ENCODE data around the gene SLC16A3.

Gene SLC16A3

DNA sequence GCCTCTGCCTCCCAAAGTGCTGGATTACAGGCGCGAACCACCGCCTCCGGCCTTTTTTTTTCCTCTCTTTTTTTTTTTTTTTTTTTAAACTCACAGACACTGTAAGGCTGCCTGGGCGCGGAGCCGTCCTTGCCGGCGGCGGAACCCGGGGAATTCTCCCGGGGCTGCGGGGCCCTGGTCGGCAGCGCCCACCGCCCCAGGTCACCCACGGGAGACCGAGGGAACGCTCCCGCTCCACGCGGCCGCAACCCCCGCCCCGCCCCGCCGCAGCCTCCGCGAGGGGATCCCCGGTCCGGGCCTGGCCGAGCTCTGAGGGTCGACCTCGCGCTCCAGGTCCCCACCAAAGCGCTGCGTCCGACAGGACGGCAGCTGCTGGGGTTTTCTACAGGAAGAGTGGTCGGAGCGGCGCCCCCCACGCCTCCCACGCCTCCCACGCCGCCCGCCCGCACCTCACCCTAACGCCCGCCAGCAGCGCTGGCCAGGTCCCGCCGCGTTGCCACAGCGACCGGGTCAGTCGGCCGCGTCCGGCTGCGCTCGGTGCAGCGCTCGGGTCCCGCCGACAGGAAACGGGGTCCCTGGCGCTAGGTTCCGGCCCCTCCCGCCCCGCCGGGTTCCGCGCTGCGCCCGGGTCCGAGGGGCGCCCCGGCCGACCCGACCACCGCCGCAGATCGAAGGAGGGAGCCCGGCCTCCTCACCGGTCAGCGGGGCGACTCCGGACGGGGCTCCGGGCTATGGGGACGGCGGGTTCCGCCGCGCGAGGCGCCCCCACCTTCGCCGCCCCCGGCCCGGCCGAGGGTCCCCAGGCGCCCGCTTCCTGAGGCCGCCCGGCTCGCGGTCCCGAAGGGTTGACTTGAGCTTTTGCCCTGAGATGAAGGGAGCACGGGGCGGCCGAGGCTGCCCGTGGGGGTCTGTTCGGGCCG is 16.3 kb upstream of the SLC16A3 start, which contains the start of gene CCDC57 (continued):
- TF ChIP-seq ZNF513 (tag by site-specific recombination; IDR thresholded peaks at IDR 0.05) (peak; percentile 23; the same call in 1 of the 2 replicates), ZNF335 (tag by site-specific recombination; conservative IDR thresholded peaks at IDR 0.05) (0 out of 2 replicates have a peak, but pooled peaks have one; percentile 65), IKZF3 (tag by site-specific recombination; IDR thresholded peaks at IDR 0.05) (peak; percentile 38; the same call in 1 of the 2 replicates), ZNF768 (tag by site-specific recombination; IDR thresholded peaks at IDR 0.05) (no peak), ZBTB26 (tag by site-specific recombination; optimal IDR thresholded peaks at IDR 0.05) (peak; percentile 19), ZSCAN30 (tag by site-specific recombination; IDR thresholded peaks at IDR 0.05) (peak; percentile 90), ZNF223 (tag by site-specific recombination; IDR thresholded peaks at IDR 0.05) (no peak), ZNF114 (tag by site-specific recombination; IDR thresholded peaks at IDR 0.05) (no peak), ZNF266 (tag by site-specific recombination; IDR thresholded peaks at IDR 0.05; ENCODE audit: low read depth) (no peak)

DNA sequence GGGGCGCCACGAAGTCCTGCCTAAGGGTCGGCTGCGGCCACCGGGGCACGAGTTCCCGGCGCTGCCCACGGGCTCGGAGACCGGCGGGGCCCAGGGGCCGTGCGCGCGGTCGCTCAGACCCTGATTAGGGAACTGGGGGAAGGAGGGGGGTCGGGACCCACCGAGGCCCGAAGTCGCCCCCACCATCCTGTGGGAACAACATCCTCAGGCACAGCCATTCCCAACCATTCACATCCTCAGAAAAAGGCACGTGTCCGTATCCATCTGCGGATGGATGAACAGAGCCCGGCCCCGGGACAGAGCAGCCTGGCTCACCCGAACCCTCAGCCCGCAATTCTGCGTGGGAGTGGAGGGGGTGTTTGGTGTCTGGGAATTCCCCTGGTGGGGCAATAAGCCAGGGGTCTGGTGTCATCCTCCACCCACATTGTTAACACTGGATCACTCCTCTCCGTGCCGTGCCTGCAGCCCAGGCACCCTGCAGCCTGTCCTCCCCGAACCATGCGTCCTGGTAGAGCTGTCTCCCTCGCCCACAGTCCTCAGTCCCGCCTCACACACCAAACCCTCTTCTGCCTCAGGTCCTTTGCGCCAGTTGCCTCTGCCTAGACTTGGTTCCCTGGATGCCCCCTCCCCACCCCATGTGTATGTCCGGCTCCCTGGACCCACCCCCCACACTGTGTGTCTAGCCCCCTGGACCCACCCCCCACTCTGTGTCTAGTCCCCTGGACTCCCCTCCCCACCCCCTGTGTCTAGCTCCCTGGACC is 15.4 kb upstream of the SLC16A3 start:
- CTCF ChIA-PET: interaction anchor here (1.3 kb wide), 1 partner anchor 23 kb away, joined by 7 read pairs; no protein-coding TSS in a partner anchor
- peak overlapping the region; percentile 81 for H3K27ac ChIP-seq (ENCODE audit: extremely low read depth, low read depth, low read length)
- 0 out of 2 replicates have a peak, but pooled peaks cover 7% of the 10 kb centered on the region for H3K4me1 ChIP-seq (ENCODE audit: control insufficient read depth, insufficient read depth, low read length)
- POLR2A ChIA-PET: interaction anchor here (0.6 to 1.1 kb wide), 3 partner anchors 23 to 309 kb away, joined by 3 to 4 read pairs (median 3); no protein-coding TSS in a partner anchor
- H3K36me3 ChIP-seq (ENCODE audit: control insufficient read depth in 2 of 2, insufficient read depth in 1 of 2, low read length in 2 of 2): no peaks in the 10 kb centered on the region; a peak in 1 of 3 replicates
- peak overlapping the region; percentile 79 for H3K4me3 ChIP-seq (ENCODE audit: low read depth, low read length)
- no peaks in the 10 kb centered on the region for H3K9me3 ChIP-seq (ENCODE audit: control insufficient read depth, insufficient read depth, low read depth, low read length)
- TF ChIP-seq ZBTB7A (tag by site-specific recombination; IDR thresholded peaks at IDR 0.05; ENCODE audit: low read depth): peak; percentile 22; the same call in 1 of the 2 replicates
- 0 out of 2 replicates have a peak, but pooled peaks have one; percentile 30 for TF ChIP-seq ZNF324 (tag by site-specific recombination; IDR thresholded peaks at IDR 0.05)
- TF ChIP-seq ZNF768 (tag by site-specific recombination; IDR thresholded peaks at IDR 0.05): no peak
- no peak for TF ChIP-seq KLF7 (tag by site-specific recombination; IDR thresholded peaks at IDR 0.05; ENCODE audit: borderline replicate concordance)
- peak; percentile 85 for TF ChIP-seq ZNF692 (tag by site-specific recombination; IDR thresholded peaks at IDR 0.05)
- TF ChIP-seq GLIS2 (tag by site-specific recombination; IDR thresholded peaks at IDR 0.05): peak; percentile 73
- TF ChIP-seq ZNF623 (tag by site-specific recombination; IDR thresholded peaks at IDR 0.05): peak; percentile 56
- 0 out of 2 replicates have a peak, but pooled peaks have one; percentile 47 for TF ChIP-seq ZNF2 (tag by site-specific recombination; IDR thresholded peaks at IDR 0.05)
- TF ChIP-seq ZBTB48 (tag by site-specific recombination; IDR thresholded peaks at IDR 0.05): peak; percentile 91
- 0 out of 2 replicates have a peak, but pooled peaks have one; percentile 41 for TF ChIP-seq BCL11A (tag by site-specific recombination; IDR thresholded peaks at IDR 0.05; ENCODE audit: low read depth)
- no peak for TF ChIP-seq ZNF449 (tag by site-specific recombination; IDR thresholded peaks at IDR 0.05)
- no peak for TF ChIP-seq GLI2 (tag by site-specific recombination; IDR thresholded peaks at IDR 0.05; ENCODE audit: borderline replicate concordance, low read depth)
- TF ChIP-seq ZFP37 (tag by site-specific recombination; IDR thresholded peaks at IDR 0.05): no peak
- peak; percentile 65; the same call in 1 of the 2 replicates for TF ChIP-seq SP7 (tag by site-specific recombination; IDR thresholded peaks at IDR 0.05)
- TF ChIP-seq, protein P1, sequence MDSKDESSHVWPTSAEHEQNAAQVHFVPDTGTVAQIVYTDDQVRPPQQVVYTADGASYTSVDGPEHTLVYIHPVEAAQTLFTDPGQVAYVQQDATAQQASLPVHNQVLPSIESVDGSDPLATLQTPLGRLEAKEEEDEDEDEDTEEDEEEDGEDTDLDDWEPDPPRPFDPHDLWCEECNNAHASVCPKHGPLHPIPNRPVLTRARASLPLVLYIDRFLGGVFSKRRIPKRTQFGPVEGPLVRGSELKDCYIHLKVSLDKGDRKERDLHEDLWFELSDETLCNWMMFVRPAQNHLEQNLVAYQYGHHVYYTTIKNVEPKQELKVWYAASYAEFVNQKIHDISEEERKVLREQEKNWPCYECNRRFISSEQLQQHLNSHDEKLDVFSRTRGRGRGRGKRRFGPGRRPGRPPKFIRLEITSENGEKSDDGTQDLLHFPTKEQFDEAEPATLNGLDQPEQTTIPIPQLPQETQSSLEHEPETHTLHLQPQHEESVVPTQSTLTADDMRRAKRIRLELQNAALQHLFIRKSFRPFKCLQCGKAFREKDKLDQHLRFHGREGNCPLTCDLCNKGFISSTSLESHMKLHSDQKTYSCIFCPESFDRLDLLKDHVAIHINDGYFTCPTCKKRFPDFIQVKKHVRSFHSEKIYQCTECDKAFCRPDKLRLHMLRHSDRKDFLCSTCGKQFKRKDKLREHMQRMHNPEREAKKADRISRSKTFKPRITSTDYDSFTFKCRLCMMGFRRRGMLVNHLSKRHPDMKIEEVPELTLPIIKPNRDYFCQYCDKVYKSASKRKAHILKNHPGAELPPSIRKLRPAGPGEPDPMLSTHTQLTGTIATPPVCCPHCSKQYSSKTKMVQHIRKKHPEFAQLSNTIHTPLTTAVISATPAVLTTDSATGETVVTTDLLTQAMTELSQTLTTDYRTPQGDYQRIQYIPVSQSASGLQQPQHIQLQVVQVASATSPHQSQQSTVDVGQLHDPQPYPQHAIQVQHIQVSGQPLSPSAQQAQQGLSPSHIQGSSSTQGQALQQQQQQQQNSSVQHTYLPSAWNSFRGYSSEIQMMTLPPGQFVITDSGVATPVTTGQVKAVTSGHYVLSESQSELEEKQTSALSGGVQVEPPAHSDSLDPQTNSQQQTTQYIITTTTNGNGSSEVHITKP (tag by site-specific recombination; IDR thresholded peaks at IDR 0.05): peak; percentile 87
- peak; percentile 88 for TF ChIP-seq ZFP69B (tag by site-specific recombination; IDR thresholded peaks at IDR 0.05)

All from HEK293 (cell line).